A549 (cell line): Measurements from ENCODE around the gene NDRG2. TPM values are rescaled to one million over a fixed set of nuclear protein-coding genes. Genes with fewer than 3 reads are reported as not detected.

Experiments
- ATAC-seq, 2 experiments: fragments of 200-7000 bp in 1 of 2; fragments of >200 bp in 1 of 2; cut with Nextera tagmentation in 1 of 2; cut with Tn5 transposase in 1 of 2; 3 replicates each; pipeline versions ENCODE4 v1.8.0 to v1.9.1; 2018 to 2020; ENCODE audit warnings: mild to moderate bottlenecking in 1 of 2, moderate library complexity in 1 of 2
- CTCF ChIA-PET: fragments of 300-600 bp; sonication (Branson Sonifier 250); formaldehyde crosslinking; extraction: SDS; loops from one replicate; lab custom pipeline; 2021; ENCODE audit warnings: antibody characterized with exemption, inconsistent platforms; lab: Yijun Ruan, JAX
- POLR2A ChIA-PET: fragments of 350-600 bp; formaldehyde crosslinking; extraction: SDS; loops from one replicate; lab custom pipeline; 2021; ENCODE audit warnings: antibody characterized with exemption, inconsistent platforms; lab: Yijun Ruan, JAX
- DNase-seq, 2 experiments: peaks; one replicate each; pipeline versions ENCODE4 v3.0.0 to v3.0.0-alpha.2; 2011 to 2016; ENCODE audit warnings: low read depth in 1 of 2, low spot score in 1 of 2
- FAIRE-seq: peaks from 2 replicates; lab custom pipeline; 2011; peaks lifted over from hg19 to GRCh38; lab: Jason Lieb, UNC
- H3K27ac ChIP-seq, 2 experiments: fragments of >200 bp; sonication (Bioruptor Twin); formaldehyde crosslinking; 3 replicates each; pipeline ENCODE4 v1.5.1; 2016 to 2017
- H3K4me1 ChIP-seq: fragments of >200 bp; sonication (Bioruptor Twin); formaldehyde crosslinking; 3 replicates; pipeline ENCODE4 v1.6.1; 2016
- H3K4me2 ChIP-seq: fragments of >200 bp; sonication (Bioruptor Twin); formaldehyde crosslinking; 3 replicates; pipeline ENCODE4 v1.6.1; 2016
- H3K4me3 ChIP-seq: fragments of >200 bp; sonication (Bioruptor Twin); formaldehyde crosslinking; 3 replicates; pipeline ENCODE4 v1.5.1; 2016
- H3K9me3 ChIP-seq: fragments of >200 bp; sonication (Bioruptor Twin); formaldehyde crosslinking; 3 replicates; pipeline ENCODE4 v1.6.1; 2016
- CBX8 ChIP-seq: fragments of 200-600 bp; sonication (generic); IDR thresholded peaks from 2 replicates; pipeline ENCODE4 v1.6.1; 2016
- CHD4 ChIP-seq: fragments of 200-600 bp; sonication (generic); IDR thresholded peaks from 2 replicates; pipeline ENCODE4 v1.6.1; 2016; ENCODE audit warnings: antibody characterized with exemption, mild to moderate bottlenecking, borderline replicate concordance
- EHF ChIP-seq: fragments of 250-450 bp; sonication (Bioruptor Pico); IDR thresholded peaks from 2 replicates; pipeline ENCODE4 v1.5.0; 2020; ENCODE audit warnings: mild to moderate bottlenecking
- EHMT2 ChIP-seq: fragments of 200-600 bp; sonication (generic); IDR thresholded peaks from 2 replicates; pipeline ENCODE4 v1.6.1; 2016; ENCODE audit warnings: antibody characterized with exemption, low read depth, mild to moderate bottlenecking, moderate library complexity
- EP300 ChIP-seq, 2 experiments: fragments of >200 bp; sonication (Bioruptor Twin); formaldehyde crosslinking; IDR thresholded peaks; 2 replicates in 1 of 2; 3 replicates in 1 of 2; pipeline ENCODE4 v1.6.1; 2016 to 2017
- ESRRA ChIP-seq: fragments of 150-350 bp; IDR thresholded peaks from 2 replicates; pipeline ENCODE4 v1.6.1; 2014; ENCODE audit warnings: mild to moderate bottlenecking, low read length, borderline replicate concordance
- KDM1A ChIP-seq: fragments of 200-600 bp; sonication (generic); IDR thresholded peaks from 2 replicates; pipeline ENCODE4 v1.6.1; 2016; ENCODE audit warnings: low read depth, mild to moderate bottlenecking
- KDM5A ChIP-seq: fragments of 200-600 bp; sonication (generic); IDR thresholded peaks from 2 replicates; pipeline ENCODE4 v1.6.1; 2016; ENCODE audit warnings: antibody characterized with exemption, mild to moderate bottlenecking
- MYC ChIP-seq: IDR thresholded peaks from 2 replicates; pipeline ENCODE4 v1.6.1; 2012; ENCODE audit warnings: mild to moderate bottlenecking, inconsistent platforms, low read length, improper control_type of control experiment, borderline replicate concordance
- NFE2L2 ChIP-seq: fragments of 150-350 bp; conservative IDR thresholded peaks from 2 replicates; pipeline ENCODE4 v1.6.1; 2014; ENCODE audit warnings: low read length
- PHF8 ChIP-seq: fragments of 200-600 bp; sonication (generic); IDR thresholded peaks from 2 replicates; pipeline ENCODE4 v1.6.1; 2016; ENCODE audit warnings: low read depth, mild to moderate bottlenecking, antibody characterized with exemption, moderate library complexity, borderline replicate concordance
- POLR2A ChIP-seq: IDR thresholded peaks from 2 replicates; pipeline ENCODE4 v1.6.1; 2012; ENCODE audit warnings: mild to moderate bottlenecking, low read length
- RAD21 ChIP-seq, 2 experiments: fragments of >200 bp in 1 of 2; sonication (Bioruptor Twin) in 1 of 2; formaldehyde crosslinking in 1 of 2; IDR thresholded peaks in 1 of 2; conservative IDR thresholded peaks in 1 of 2; 2 replicates in 1 of 2; 3 replicates in 1 of 2; pipeline ENCODE4 v1.6.1; 2012 to 2018; ENCODE audit warnings: inconsistent platforms in 1 of 2
- SMC3 ChIP-seq: fragments of >200 bp; sonication (Bioruptor Twin); formaldehyde crosslinking; IDR thresholded peaks from 3 replicates; pipeline ENCODE4 v1.6.1; 2018; ENCODE audit warnings: inconsistent platforms
- SREBF2 ChIP-seq: fragments of 450-650 bp; IDR thresholded peaks from 2 replicates; pipeline ENCODE4 v1.6.1; 2014; ENCODE audit warnings: mild to moderate bottlenecking, moderate library complexity
- ZC3H11A ChIP-seq: fragments of 450-650 bp; IDR thresholded peaks from 2 replicates; pipeline ENCODE4 v1.6.1; 2014; ENCODE audit warnings: antibody characterized with exemption, mild to moderate bottlenecking
- ZSCAN20 ChIP-seq: fragments of 250-450 bp; sonication (Bioruptor Pico); IDR thresholded peaks from 2 replicates; pipeline ENCODE4 v1.8.0; 2022; ENCODE audit warnings: mild to moderate bottlenecking, moderate library complexity
- WGBS: methylation state at CpG from one replicate; pipeline ENCODE4 v1.1.6; 2017; ENCODE audit errors: missing lambda C conversion rate; 5-methylcytosine and 5-hydroxymethylcytosine counted together
- polyA plus RNA-seq, 4 experiments: library from polyadenylated mRNA; depleted of rRNA in 3 of 4; stranded (reverse); fragments of >200 nt; fragmentation: RNase III in 1 of 4; extraction: RNeasy Plus Mini Kit Qiagen cat#74134 plus additional on column Dnase treatment in 1 of 4; gene quantifications; 2 replicates in 3 of 4; 3 replicates in 1 of 4; pipeline ENCODE4 v1.2.3, GENCODE V29; 2011 to 2017
- TF ChIP-seq, protein P1 (sequence below): fragments of 250-450 bp; sonication (Bioruptor Pico); IDR thresholded peaks from 2 replicates; pipeline ENCODE4 v1.5.0; 2021; ENCODE audit warnings: mild to moderate bottlenecking, moderate library complexity, borderline replicate concordance
- TF ChIP-seq, protein P2 (sequence below): IDR thresholded peaks from 2 replicates; pipeline ENCODE4 v1.6.1; 2012
- TF ChIP-seq, protein P3 (sequence below): fragments of 200-600 bp; sonication (generic); IDR thresholded peaks from 2 replicates; pipeline ENCODE4 v1.6.1; 2016; ENCODE audit warnings: antibody characterized with exemption, mild to moderate bottlenecking, moderate library complexity
- TF ChIP-seq, protein P4 (sequence below): fragments of >200 bp; sonication (Bioruptor Twin); formaldehyde crosslinking; IDR thresholded peaks from 3 replicates; pipeline ENCODE4 v1.6.1; 2016
- TF ChIP-seq, protein P5 (sequence below): fragments of 250-450 bp; sonication (Bioruptor Pico); IDR thresholded peaks from 2 replicates; pipeline ENCODE4 v1.5.0; 2020; ENCODE audit warnings: low read depth, mild to moderate bottlenecking, moderate library complexity
- TF ChIP-seq, protein P6 (sequence below): fragments of 150-350 bp; IDR thresholded peaks from 2 replicates; pipeline ENCODE4 v1.6.1; 2014; ENCODE audit warnings: low read depth, mild to moderate bottlenecking, low read length

NDRG2 gene
- polyA plus RNA-seq, 2 of the 4 experiments (the other 2 are of a cell fraction): 4.7 to 6.8 TPM

DNA sequence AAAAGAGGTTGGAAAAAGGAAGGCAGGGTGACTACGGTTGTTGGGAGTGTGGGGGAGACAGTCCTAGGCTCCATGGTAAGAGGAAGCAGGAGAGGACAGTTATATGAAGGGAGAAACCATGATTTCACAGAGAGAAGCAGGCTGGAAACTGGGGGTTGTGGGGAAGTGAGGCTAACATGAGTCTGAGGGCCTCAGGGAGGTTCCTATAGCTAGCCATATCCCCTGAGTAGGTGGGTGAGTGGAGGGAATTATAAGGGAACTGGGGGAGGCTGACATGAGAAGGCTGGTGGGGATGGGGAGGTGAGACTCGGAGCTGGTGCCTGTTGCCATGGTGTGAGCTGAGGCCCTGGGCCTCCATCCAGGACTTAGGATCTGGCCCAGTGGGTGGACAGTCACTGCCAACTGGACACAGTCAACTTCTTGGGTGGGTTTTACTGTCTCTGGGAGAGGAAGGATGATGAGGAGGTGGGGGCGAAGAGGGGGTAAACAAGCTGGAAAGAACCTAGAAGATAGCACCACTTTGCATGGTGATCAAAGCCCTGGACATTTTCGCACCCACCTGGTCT is 8.4 kb upstream of the NDRG2 start:
- DNase-seq (no peak), ATAC-seq (no peak), FAIRE-seq (no peak)
- H3K27ac ChIP-seq: no peak overlapping the region
- WGBS: 33% methylated on average over 4 of the region's 4 CpGs
- ChIA-PET CTCF (interaction anchor here (0.6 to 12.5 kb wide), 4 partner anchors 17 to 574 kb away, joined by 3 to 210 read pairs (median 12); no protein-coding TSS in a partner anchor), POLR2A (no interaction called here)
- no peak for TF ChIP-seq NFE2L2
- no peak for TF ChIP-seq EHMT2
- TF ChIP-seq, protein P1, sequence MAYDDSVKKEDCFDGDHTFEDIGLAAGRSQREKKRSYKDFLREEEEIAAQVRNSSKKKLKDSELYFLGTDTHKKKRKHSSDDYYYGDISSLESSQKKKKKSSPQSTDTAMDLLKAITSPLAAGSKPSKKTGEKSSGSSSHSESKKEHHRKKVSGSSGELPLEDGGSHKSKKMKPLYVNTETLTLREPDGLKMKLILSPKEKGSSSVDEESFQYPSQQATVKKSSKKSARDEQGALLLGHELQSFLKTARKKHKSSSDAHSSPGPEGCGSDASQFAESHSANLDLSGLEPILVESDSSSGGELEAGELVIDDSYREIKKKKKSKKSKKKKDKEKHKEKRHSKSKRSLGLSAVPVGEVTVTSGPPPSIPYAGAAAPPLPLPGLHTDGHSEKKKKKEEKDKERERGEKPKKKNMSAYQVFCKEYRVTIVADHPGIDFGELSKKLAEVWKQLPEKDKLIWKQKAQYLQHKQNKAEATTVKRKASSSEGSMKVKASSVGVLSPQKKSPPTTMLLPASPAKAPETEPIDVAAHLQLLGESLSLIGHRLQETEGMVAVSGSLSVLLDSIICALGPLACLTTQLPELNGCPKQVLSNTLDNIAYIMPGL: no peak
- no peak for TF ChIP-seq EHF (CRISPR knock-in tag)
- no peak for TF ChIP-seq ZC3H11A
- no peak for TF ChIP-seq RAD21 (conservative IDR thresholded peaks at IDR 0.05 in 1 of 2, IDR thresholded peaks at IDR 0.05 in 1 of 2)
- TF ChIP-seq, protein P2, sequence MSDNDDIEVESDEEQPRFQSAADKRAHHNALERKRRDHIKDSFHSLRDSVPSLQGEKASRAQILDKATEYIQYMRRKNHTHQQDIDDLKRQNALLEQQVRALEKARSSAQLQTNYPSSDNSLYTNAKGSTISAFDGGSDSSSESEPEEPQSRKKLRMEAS: no peak
- TF ChIP-seq, protein P3, sequence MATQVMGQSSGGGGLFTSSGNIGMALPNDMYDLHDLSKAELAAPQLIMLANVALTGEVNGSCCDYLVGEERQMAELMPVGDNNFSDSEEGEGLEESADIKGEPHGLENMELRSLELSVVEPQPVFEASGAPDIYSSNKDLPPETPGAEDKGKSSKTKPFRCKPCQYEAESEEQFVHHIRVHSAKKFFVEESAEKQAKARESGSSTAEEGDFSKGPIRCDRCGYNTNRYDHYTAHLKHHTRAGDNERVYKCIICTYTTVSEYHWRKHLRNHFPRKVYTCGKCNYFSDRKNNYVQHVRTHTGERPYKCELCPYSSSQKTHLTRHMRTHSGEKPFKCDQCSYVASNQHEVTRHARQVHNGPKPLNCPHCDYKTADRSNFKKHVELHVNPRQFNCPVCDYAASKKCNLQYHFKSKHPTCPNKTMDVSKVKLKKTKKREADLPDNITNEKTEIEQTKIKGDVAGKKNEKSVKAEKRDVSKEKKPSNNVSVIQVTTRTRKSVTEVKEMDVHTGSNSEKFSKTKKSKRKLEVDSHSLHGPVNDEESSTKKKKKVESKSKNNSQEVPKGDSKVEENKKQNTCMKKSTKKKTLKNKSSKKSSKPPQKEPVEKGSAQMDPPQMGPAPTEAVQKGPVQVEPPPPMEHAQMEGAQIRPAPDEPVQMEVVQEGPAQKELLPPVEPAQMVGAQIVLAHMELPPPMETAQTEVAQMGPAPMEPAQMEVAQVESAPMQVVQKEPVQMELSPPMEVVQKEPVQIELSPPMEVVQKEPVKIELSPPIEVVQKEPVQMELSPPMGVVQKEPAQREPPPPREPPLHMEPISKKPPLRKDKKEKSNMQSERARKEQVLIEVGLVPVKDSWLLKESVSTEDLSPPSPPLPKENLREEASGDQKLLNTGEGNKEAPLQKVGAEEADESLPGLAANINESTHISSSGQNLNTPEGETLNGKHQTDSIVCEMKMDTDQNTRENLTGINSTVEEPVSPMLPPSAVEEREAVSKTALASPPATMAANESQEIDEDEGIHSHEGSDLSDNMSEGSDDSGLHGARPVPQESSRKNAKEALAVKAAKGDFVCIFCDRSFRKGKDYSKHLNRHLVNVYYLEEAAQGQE: no peak
- TF ChIP-seq POLR2A: no peak
- TF ChIP-seq KDM1A: no peak
- no peaks in the 10 kb centered on the region for H3K9me3 ChIP-seq
- H3K4me2 ChIP-seq: no peak overlapping the region
- no peak overlapping the region for H3K4me3 ChIP-seq
- H3K4me1 ChIP-seq: no peaks in the 10 kb centered on the region

DNA sequence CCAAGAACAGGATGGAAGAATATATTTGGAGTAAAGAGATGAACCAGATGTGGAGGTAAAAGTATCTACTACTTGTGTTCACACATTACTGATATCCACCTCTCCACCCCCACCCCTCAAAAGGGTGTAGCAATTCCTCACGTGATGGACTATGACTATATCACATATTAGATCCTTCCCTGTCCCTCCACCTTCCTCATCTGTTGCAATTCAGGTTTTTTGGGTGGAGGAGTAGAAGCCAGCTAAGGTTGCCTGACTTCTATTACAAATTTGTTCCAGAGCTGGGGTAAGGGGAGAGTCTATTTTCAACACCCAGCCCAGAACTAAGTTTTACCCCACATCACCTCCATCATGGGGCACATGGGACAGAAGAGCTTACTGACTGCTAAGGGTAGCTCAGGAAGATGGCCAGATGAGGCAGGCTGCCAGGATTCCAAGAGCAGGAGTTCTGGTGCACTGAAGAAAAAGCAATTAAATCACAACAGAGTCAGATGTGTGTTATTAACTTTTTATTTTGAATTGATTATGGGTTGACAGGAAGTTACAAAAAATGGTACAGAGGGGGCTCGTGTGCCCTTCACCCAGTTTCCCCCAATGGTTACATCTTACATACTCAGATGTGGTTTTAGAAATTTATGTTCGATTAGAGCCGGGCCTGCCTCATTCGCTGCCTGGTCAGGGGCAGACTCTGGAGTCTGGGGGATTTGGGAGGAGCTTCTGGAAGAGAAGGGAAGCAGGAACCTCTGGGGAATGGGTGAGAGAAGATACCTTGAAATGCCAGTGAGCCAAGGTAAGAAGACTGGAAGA is 7.7 kb upstream of the NDRG2 start:
- no peak for FAIRE-seq
- TF ChIP-seq KDM5A (no peak), PHF8 (no peak), POLR2A (no peak)
- POLR2A ChIA-PET: no interaction called here

DNA sequence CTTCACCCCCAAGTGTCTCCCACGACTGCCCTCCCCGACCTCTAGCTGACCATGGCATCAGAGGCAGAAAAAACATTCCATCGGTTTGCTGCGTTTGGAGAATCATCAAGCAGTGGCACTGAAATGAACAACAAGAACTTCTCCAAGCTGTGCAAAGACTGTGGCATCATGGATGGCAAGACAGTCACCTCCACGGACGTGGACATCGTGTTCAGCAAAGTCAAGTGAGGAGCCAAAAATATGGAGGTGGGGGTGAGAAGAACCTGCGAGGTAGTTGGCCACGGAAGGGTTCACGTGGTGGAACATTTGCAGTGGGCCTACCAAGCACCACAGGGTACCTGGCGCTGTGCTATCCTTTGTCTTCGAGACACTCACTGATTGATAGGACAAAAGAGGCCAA is 5.7 kb upstream of the NDRG2 start:
- Histone ChIP-seq H3K4me1 (0 out of 3 replicates have a peak, but pooled peaks cover 3% of the 10 kb centered on the region), H3K27ac (no peak overlapping the region), H3K9me3 (no peaks in the 10 kb centered on the region), H3K4me2 (no peak overlapping the region), H3K4me3 (no peak overlapping the region)
- ATAC-seq: no peak
- ChIA-PET POLR2A (no interaction called here), CTCF (interaction anchor here (0.7 to 12.5 kb wide), 5 partner anchors 9 to 332 kb away, joined by 3 to 210 read pairs (median 10); no protein-coding TSS in a partner anchor)
- DNase-seq: no peak
- no peak for FAIRE-seq
- 59% methylated on average over 12 of the region's 12 CpGs for WGBS
- no peak for TF ChIP-seq EHF (CRISPR knock-in tag)
- no peak for TF ChIP-seq CHD4
- TF ChIP-seq CBX8: no peak
- TF ChIP-seq SMC3: no peak
- TF ChIP-seq ZC3H11A: no peak
- TF ChIP-seq MYC: no peak
- TF ChIP-seq ESRRA: no peak
- no peak for TF ChIP-seq SREBF2
- TF ChIP-seq, protein P4, sequence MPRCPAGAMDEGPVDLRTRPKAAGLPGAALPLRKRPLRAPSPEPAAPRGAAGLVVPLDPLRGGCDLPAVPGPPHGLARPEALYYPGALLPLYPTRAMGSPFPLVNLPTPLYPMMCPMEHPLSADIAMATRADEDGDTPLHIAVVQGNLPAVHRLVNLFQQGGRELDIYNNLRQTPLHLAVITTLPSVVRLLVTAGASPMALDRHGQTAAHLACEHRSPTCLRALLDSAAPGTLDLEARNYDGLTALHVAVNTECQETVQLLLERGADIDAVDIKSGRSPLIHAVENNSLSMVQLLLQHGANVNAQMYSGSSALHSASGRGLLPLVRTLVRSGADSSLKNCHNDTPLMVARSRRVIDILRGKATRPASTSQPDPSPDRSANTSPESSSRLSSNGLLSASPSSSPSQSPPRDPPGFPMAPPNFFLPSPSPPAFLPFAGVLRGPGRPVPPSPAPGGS: no peak
- TF ChIP-seq ZSCAN20 (CRISPR knock-in tag): no peak
- TF ChIP-seq, protein P5, sequence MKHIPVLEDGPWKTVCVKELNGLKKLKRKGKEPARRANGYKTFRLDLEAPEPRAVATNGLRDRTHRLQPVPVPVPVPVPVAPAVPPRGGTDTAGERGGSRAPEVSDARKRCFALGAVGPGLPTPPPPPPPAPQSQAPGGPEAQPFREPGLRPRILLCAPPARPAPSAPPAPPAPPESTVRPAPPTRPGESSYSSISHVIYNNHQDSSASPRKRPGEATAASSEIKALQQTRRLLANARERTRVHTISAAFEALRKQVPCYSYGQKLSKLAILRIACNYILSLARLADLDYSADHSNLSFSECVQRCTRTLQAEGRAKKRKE (CRISPR knock-in tag): no peak
- TF ChIP-seq, protein P6, sequence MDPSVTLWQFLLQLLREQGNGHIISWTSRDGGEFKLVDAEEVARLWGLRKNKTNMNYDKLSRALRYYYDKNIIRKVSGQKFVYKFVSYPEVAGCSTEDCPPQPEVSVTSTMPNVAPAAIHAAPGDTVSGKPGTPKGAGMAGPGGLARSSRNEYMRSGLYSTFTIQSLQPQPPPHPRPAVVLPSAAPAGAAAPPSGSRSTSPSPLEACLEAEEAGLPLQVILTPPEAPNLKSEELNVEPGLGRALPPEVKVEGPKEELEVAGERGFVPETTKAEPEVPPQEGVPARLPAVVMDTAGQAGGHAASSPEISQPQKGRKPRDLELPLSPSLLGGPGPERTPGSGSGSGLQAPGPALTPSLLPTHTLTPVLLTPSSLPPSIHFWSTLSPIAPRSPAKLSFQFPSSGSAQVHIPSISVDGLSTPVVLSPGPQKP: no peak
- TF ChIP-seq NFE2L2: no peak
- no peak for TF ChIP-seq EP300 (IDR thresholded peaks at IDR 0.05)

More for the DNA sequence above, 7.7 kb upstream of the NDRG2 start:
- DNase-seq (no peak), ATAC-seq (no peak)
- CTCF ChIA-PET: interaction anchor here (0.6 to 12.5 kb wide), 8 partner anchors 7 to 574 kb away, joined by 3 to 210 read pairs (median 8); no protein-coding TSS in a partner anchor
- 39% methylated on average over 5 of the region's 5 CpGs for WGBS
- H3K4me2 ChIP-seq: no peak overlapping the region
- no peaks in the 10 kb centered on the region for H3K4me1 ChIP-seq
- H3K4me3 ChIP-seq: no peak overlapping the region
- no peaks in the 10 kb centered on the region for H3K9me3 ChIP-seq
- H3K27ac ChIP-seq: no peak overlapping the region
